A549 (cell line): ENCODE results near the gene CPAMD8.

ENCODE experiments used
- CTCF ChIP-seq: fragments of >200 bp; sonication (Bioruptor Twin); formaldehyde crosslinking; IDR thresholded peaks from 3 replicates; pipeline ENCODE4 v1.5.1; 2016
- FOSB ChIP-seq: fragments of 250-450 bp; sonication (Bioruptor Pico); IDR thresholded peaks from 2 replicates; pipeline ENCODE4 v1.5.0; 2020; ENCODE audit warnings: mild to moderate bottlenecking, moderate library complexity
- JUNB ChIP-seq: fragments of >200 bp; sonication (Bioruptor Twin); formaldehyde crosslinking; IDR thresholded peaks from 2 replicates; pipeline ENCODE4 v1.6.1; 2016
- MYC ChIP-seq: IDR thresholded peaks from 2 replicates; pipeline ENCODE4 v1.6.1; 2012; ENCODE audit warnings: mild to moderate bottlenecking, inconsistent platforms, low read length, improper control_type of control experiment, borderline replicate concordance
- POLR2A ChIP-seq: IDR thresholded peaks from 2 replicates; pipeline ENCODE4 v1.6.1; 2012; ENCODE audit warnings: mild to moderate bottlenecking, low read length
- REST ChIP-seq: fragments of 200-600 bp; sonication (generic); IDR thresholded peaks from 2 replicates; pipeline ENCODE4 v1.6.1; 2016; ENCODE audit warnings: antibody characterized with exemption, mild to moderate bottlenecking, moderate library complexity
- RNF2 ChIP-seq: fragments of 200-600 bp; sonication (generic); IDR thresholded peaks from 2 replicates; pipeline ENCODE4 v1.6.1; 2016; ENCODE audit warnings: low read depth, mild to moderate bottlenecking, antibody characterized with exemption, moderate library complexity, borderline replicate concordance

- TF ChIP-seq REST: no peak
- no peak for TF ChIP-seq POLR2A
- no peak for TF ChIP-seq CTCF
- TF ChIP-seq JUNB: no peak
- no peak for TF ChIP-seq FOSB (CRISPR knock-in tag)
- TF ChIP-seq MYC: no peak
- TF ChIP-seq RNF2: no peak
Measured at GRCh38 chr19:16895467-16896145, 131.0 kb downstream of the CPAMD8 start.
